Measurements from ENCODE around the gene PARD3B. TPM values are rescaled to one million over a fixed set of nuclear protein-coding genes. Genes with fewer than 3 reads are reported as not detected.
A peak's percentile ranks its signal among the peaks of the same experiment; 100 is the strongest.

Gene PARD3B
- total RNA-seq, 1 donor from 2014 or later, result 6.4 TPM

DNA sequence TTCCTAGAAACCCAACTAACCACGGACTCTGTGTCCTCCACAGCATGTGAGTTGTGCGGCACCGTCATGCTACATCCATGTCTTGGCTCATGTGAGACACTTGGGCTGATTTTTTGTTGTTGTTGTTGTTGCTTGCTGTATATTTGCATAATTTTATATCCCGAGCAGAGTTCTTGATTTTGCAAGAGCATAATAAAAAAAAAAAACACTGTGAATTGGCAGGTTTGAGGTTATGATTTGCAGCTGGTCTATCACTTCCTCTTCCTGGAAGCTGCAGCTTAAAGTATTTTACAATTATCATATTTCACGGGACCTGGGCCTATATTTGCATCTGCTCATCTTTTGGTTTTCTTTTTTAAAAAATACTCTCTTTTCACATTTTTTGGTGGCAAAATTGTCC is 994.8 kb downstream of the PARD3B start:
- DNase-seq (ENCODE audit: low read depth in 2 of 2), result no peak

DNA sequence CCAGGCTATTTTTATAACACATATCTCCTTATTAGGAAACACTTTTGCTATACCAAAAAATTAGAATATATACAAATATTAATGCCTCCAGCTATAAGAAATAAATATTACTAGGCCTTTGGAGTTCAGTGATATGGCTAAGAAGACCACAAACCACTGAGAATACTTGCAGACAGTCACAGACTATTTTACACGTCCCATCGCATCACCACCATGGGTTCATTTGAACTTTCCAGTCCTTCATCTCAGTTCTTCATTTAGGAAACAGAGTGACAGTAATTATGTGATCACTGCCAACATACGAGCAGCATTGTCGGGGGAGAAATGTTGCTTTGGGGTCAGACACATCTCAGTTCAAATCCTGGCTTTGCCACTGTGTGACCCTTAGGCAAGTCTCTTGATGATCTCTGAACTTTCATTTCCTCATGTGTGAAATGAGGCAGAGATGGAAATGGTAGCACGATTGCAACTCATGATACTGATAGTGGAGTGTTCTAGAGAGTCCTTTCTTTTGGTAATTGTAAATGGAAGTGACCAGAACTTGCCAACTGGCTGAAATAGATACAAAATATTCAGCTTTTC is 998.1 kb downstream of the PARD3B start:
- DNase-seq (ENCODE audit: low read depth in 2 of 2), result no peak

- DNase-seq (ENCODE audit: low read depth in 2 of 2), result peak in 1 of 2 donors; percentile 5
These were observed 998.8 kb downstream of the PARD3B start for GRCh38 chr2:205543937-205544702.

- no peak for DNase-seq (ENCODE audit: low read depth in 2 of 2)
These were observed 1000.9 kb downstream of the PARD3B start for GRCh38 chr2:205545971-205546816.

- DNase-seq (ENCODE audit: low read depth in 2 of 2), result no peak
These were observed 1010.4 kb downstream of the PARD3B start for GRCh38 chr2:205555566-205556230.

DNA sequence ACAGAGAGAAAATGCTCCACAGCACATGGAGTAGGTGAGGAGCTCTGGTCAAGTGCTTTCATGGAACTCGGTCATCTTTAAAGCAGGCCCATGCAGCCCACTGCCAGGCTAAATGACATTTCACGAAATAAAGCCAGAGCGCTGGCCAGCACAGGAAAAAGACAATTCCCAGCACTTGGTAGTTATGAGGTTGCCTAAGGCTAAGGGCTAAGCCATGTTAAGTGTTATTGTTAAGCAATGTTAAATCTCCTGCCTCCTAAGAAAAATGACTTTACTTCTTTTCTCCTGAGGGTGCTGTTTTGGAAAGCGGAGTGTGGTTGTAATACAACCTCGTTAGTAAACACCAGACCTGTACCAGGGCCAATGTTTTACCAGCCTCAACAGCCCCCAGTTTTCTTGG is 1011.1 kb downstream of the PARD3B start:
- no peak for DNase-seq (ENCODE audit: low read depth in 2 of 2)

DNA sequence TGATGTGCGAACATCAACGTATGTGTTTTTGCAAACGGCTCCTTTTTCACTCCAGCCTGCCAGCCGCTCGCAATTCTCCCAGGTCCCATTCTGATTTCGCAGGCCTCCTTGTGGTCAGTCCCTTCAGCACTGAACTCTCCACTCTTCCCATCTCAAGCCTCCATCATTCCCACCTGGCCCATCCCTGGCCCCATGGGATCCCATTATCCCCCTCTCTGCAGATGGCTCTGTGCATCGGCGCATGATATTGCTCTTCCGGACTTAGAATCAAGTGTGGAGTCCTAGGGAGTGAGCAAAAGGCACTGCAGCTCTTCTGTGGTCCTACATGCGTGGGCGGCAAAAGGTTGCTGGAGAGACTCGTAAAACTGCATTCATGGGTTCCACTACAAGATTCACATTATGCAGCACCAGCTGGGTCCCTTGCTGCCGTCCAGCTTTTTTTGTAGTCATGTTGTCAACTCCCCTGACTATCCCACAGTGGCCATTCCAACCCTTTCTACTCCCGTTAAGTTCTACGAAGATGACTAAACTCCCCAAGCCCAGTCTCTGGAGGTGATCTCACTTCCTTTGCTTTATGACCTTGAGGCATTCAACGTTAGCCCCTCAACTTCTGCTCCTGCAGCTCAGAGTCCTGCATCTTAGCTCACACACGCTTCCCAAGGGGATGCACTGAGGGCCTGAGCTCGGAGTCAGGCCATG is 1011.7 kb downstream of the PARD3B start:
- DNase-seq (ENCODE audit: low read depth in 2 of 2), result no peak

DNA sequence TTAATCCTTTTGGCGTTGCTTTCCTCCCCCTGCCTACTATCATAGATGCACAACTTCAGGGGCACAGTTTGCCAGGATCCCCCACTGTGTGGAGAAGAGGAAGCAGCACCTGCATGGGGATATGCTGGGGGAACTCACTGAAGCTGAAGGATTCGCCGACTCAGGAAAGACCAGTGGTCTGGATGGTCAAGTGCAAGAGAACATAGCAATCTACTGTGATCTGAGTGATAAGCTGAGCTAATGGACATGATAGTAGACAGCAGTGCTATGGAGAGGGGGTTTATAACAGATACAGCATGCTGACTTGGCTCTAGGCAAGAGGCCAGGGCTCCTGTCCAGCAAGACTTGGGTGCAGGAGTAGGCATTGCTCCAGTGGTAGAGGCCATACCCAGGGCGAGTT is 1012.6 kb downstream of the PARD3B start:
- DNase-seq (ENCODE audit: low read depth in 2 of 2), result no peak

GRCh38 chr2:205561441-205561840 is 1016.2 kb downstream of the PARD3B start:
- no peak for DNase-seq (ENCODE audit: low read depth in 2 of 2)

GRCh38 chr2:205563646-205564045 is 1018.4 kb downstream of the PARD3B start:
- peak in 1 of 2 donors; percentile 33 for DNase-seq (ENCODE audit: low read depth in 2 of 2)

DNA sequence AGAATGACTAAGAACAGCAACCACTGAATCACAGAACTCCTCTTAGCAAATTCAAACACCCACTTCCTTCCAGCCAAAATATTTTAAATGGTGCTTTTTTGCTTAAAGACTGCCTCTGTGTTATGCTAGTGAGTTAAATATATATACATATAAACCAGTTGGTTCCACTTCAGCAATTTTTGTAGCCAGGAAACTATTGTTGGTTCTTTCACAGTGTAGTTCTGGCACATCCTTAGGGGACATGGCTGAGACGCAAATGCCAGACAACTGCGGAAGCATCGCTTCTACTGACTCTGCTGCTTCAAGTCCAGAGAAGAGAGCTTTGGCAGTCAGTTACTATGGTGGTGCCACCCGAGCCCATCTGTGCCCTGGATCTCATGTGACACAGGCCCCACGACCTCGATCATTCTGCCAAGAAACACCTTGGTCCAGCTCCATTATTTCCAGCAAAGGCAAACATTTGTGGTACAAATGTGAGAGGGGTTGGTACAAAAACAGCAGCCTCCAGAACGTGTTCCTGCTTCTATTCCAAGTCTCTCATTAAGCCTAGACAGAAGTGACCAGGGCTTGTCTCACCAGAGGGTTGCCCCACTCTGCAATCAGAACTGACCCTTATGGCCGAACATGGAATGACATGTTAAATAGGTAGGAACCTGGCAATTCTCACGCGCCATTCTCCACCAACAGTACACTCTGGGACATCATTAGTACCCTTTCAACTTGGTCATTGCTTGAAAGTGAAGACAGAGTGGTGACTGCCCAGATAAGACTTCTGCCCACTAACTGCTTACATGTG is 1019.3 kb downstream of the PARD3B start:
- DNase-seq (ENCODE audit: low read depth in 2 of 2), result no peak

DNA sequence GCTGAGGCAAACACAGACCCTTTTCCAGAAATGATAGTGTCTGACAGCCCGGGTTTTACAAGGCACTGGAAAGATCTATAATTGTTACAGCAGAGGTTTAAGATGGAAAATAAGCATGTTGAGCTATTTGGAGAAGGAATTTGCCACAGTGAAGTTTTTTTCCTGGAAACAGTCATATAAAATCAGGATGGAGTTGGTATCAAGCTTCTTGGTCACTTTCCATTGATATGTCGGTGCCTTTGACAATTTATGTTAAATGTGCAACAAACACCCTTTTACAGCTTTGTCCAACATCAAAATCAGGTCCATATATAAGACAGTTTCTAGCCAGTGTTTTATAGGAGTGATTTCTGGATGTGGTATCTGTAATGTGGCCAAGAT is 1019.9 kb downstream of the PARD3B start:
- no peak for DNase-seq (ENCODE audit: low read depth in 2 of 2)

- DNase-seq (ENCODE audit: low read depth in 2 of 2), result no peak
These were observed 1021.4 kb downstream of the PARD3B start for GRCh38 chr2:205566606-205567168.

DNA sequence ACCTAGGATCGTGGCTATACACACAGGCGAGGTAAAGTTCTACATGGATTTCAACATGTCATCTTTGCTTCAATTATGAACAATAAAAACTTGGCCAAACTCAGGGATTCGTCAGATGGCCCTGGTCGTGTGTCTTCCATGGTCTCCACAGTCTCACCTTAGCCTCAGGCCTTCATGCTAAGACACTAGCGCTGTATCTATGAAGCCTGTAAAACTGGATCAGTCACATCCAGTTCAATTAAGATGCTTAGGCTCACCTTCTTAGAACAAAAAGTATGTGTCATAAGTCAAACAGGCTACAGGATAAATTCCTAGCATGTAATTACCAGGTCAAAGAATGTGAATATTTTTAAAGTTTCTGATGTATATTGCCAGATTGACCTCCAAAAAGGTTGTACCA is 1023.3 kb downstream of the PARD3B start:
- DNase-seq (ENCODE audit: low read depth in 2 of 2), result no peak

- no peak for DNase-seq (ENCODE audit: low read depth in 2 of 2)
These were observed 1025.4 kb downstream of the PARD3B start for GRCh38 chr2:205570648-205571047.

- DNase-seq (ENCODE audit: low read depth in 2 of 2), result no peak
These were observed 1026.2 kb downstream of the PARD3B start for GRCh38 chr2:205571360-205571959.

- no peak for DNase-seq (ENCODE audit: low read depth in 2 of 2)
These were observed 1028.7 kb downstream of the PARD3B start for GRCh38 chr2:205574001-205574400.

DNA sequence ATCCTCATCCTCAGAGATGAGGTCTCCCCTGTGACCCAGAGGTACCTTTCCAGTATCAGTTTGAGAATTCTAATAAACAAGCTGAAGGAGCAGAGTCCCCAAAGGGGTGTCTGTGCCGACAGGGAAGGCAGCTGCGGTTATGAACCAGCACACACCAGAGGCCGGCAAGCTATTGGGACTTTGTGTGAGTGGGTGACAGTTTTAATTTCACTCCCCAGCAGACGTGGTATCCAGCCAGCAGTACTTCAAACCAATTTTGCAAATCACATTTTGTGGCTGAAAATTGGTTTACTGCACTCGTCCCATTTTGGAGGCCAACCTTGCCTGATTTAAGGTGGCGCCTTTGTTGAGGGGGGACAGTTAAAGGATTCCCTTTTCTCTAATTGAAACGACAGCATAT is 1034.1 kb downstream of the PARD3B start:
- DNase-seq (ENCODE audit: low read depth in 2 of 2), result no peak

- DNase-seq (ENCODE audit: low read depth in 2 of 2), result peak in 1 of 2 donors; percentile 6
These were observed 1035.1 kb downstream of the PARD3B start for GRCh38 chr2:205580212-205580987.

Measured in dermis microvascular lymphatic vessel endothelial cell (primary cell).